HepG2 (cell line): ENCODE data around the gene ETS2. TPM values are rescaled to one million over a fixed set of nuclear protein-coding genes. Genes with fewer than 3 reads are reported as not detected.

Experiments
- ATAC-seq: fragments of 200-7000 bp; cut with Tn5 transposase; 3 replicates; pipeline ENCODE4 v1.9.1; 2020; ENCODE audit warnings: mild to moderate bottlenecking, moderate library complexity
- BruUV-seq: library from RNA; stranded (reverse); fragments of 400-500 nt; replicated peaks from 2 replicates; lab custom pipeline; 2021; lab: Mats Ljungman, UMichigan
- CTCF ChIA-PET: fragments of 300-600 bp; formaldehyde crosslinking; extraction: SDS; loops from one replicate; lab custom pipeline; 2021; ENCODE audit warnings: low total read pairs, inconsistent platforms, low intra/inter-chr PET ratio; lab: Yijun Ruan, JAX
- POLR2A ChIA-PET: fragments of 350-600 bp; sonication (Branson Sonifier 250); formaldehyde crosslinking; loops from one replicate; lab custom pipeline; 2020; ENCODE audit warnings: antibody characterized with exemption, inconsistent platforms; lab: Yijun Ruan, JAX
- DNase-seq: peaks from one replicate; pipeline ENCODE4 v3.0.0-alpha.2; 2015; ENCODE audit warnings: low spot score
- FAIRE-seq: peaks from 3 replicates; lab custom pipeline; 2011; peaks lifted over from hg19 to GRCh38; lab: Jason Lieb, UNC
- H2AFZ ChIP-seq: one replicate; pipeline ENCODE4 v1.6.1; 2011; ENCODE audit warnings: low read length, inconsistent platforms
- H3K27ac ChIP-seq: fragments of 300-600 bp; 3 replicates; pipeline ENCODE4 v1.8.0; 2011; ENCODE audit warnings: mixed run types, mild to moderate bottlenecking, mixed read lengths, low read length, inconsistent platforms; ENCODE audit not compliant: insufficient read depth; ENCODE audit errors: extremely low read length
- H3K27me3 ChIP-seq, 2 experiments: fragments of 200-600 bp in 1 of 2; 2 replicates in 1 of 2; 3 replicates in 1 of 2; pipeline versions ENCODE4 v1.6.0 to v1.8.0; 2011; ENCODE audit warnings: low read length in 2 of 2, mild to moderate bottlenecking in 2 of 2, moderate library complexity in 2 of 2, inconsistent platforms in 1 of 2; ENCODE audit not compliant: insufficient read depth in 2 of 2, control insufficient read depth in 1 of 2
- H3K36me3 ChIP-seq, 2 experiments: fragments of 200-600 bp in 1 of 2; replicated peaks in 1 of 2; 2 replicates in 1 of 2; 3 replicates in 1 of 2; pipeline versions ENCODE4 v1.5.1 to v1.8.0; 2011; ENCODE audit warnings: low read length in 2 of 2, inconsistent platforms in 1 of 2; ENCODE audit not compliant: insufficient read depth in 2 of 2, control insufficient read depth in 1 of 2
- H3K4me1 ChIP-seq: 2 replicates; pipeline ENCODE4 v1.5.1; 2012; ENCODE audit warnings: low read length, inconsistent platforms; ENCODE audit not compliant: insufficient read depth
- H3K4me2 ChIP-seq: 2 replicates; pipeline ENCODE4 v1.6.0; 2011; ENCODE audit warnings: low read depth, low read length, inconsistent platforms
- H3K4me3 ChIP-seq, 3 experiments: fragments of 200-600 bp in 1 of 3; sonication (generic), shearing (Covaris generic) in 1 of 3; replicated peaks in 1 of 3; 2 replicates each; pipeline ENCODE4 v1.5.1; 2011 to 2016; ENCODE audit warnings: low read length in 3 of 3, inconsistent platforms in 2 of 3, low read depth in 2 of 3, mild to moderate bottlenecking in 2 of 3, control low read depth in 1 of 3, mixed read lengths in 1 of 3; ENCODE audit not compliant: insufficient read depth in 1 of 3
- H3K79me2 ChIP-seq: one replicate; pipeline ENCODE4 v1.6.1; 2011; ENCODE audit warnings: low read length, inconsistent platforms; ENCODE audit not compliant: insufficient read depth
- H3K9ac ChIP-seq: 2 replicates; pipeline ENCODE4 v1.6.0; 2011; ENCODE audit warnings: mild to moderate bottlenecking, low read depth, low read length, inconsistent platforms; ENCODE audit not compliant: insufficient read depth
- H3K9me3 ChIP-seq: 2 replicates; pipeline ENCODE4 v1.5.1; 2012; ENCODE audit warnings: mild to moderate bottlenecking, low read length
- H4K20me1 ChIP-seq: 2 replicates; pipeline ENCODE4 v1.6.0; 2011; ENCODE audit warnings: inconsistent platforms, mild to moderate bottlenecking, low read length, moderate library complexity; ENCODE audit not compliant: insufficient read depth
- KIAA2018 ChIP-seq: sonication (generic); formaldehyde crosslinking; IDR thresholded peaks from 2 replicates; pipeline ENCODE4 v1.5.0; 2020; ENCODE audit warnings: mild to moderate bottlenecking, missing genetic modification reagents, borderline replicate concordance
- POLR2A ChIP-seq, 2 experiments: IDR thresholded peaks; 2 replicates each; pipeline ENCODE4 v1.6.1; 2011; ENCODE audit warnings: low read depth in 2 of 2, low read length in 2 of 2, mild to moderate bottlenecking in 1 of 2, moderate library complexity in 1 of 2; ENCODE audit not compliant: insufficient read depth in 1 of 2
- RBFOX2 ChIP-seq: fragments of 200-400 bp; formaldehyde crosslinking; IDR thresholded peaks from 2 replicates; pipeline ENCODE4 v1.6.1; 2017; ENCODE audit warnings: low read depth, mild to moderate bottlenecking, low read length
- RBM22 ChIP-seq: fragments of 200-400 bp; formaldehyde crosslinking; optimal IDR thresholded peaks from 2 replicates; pipeline ENCODE3; 2017; ENCODE audit warnings: mild to moderate bottlenecking, low read length, moderate library complexity
- STAT5B ChIP-seq: sonication (generic); formaldehyde crosslinking; IDR thresholded peaks from 2 replicates; pipeline ENCODE4 v1.4.0; 2020; ENCODE audit warnings: missing genetic modification reagents
- ZNF678 ChIP-seq: sonication (generic); formaldehyde crosslinking; IDR thresholded peaks from 2 replicates; pipeline ENCODE4 v1.4.0; 2020; ENCODE audit warnings: mild to moderate bottlenecking, missing genetic modification reagents
- WGBS: methylation state at CpG from one replicate; pipeline ENCODE4 v1.1.6; 2017; ENCODE audit warnings: low lambda C conversion rate; 5-methylcytosine and 5-hydroxymethylcytosine counted together
- in situ Hi-C: cut with HindIII; loops from 2 replicates; pipeline ENCODE4 v1.10.0; 2017; ENCODE audit warnings: low pct_unique_long_range_greater_than_20kb; ENCODE audit not compliant: extremely low pct_ligation_motif_present
- intact Hi-C: fragments of 100-400 bp; cut with micrococcal nuclease; formaldehyde crosslinking; loops from one replicate; pipeline ENCODE4 v1.10.0; 2022; ENCODE audit not compliant: unreplicated experiment
- polyA plus RNA-seq, 8 experiments: library from polyadenylated mRNA; depleted of rRNA in 3 of 8; stranded (reverse) in 7 of 8; unstranded in 1 of 8; fragments of >200 nt; fragmentation: Illumina TruSeq in 4 of 8; extraction: Trizol in 4 of 8; gene quantifications; 2 replicates each; pipeline versions ENCODE4 v1.2.1 to v1.2.3, GENCODE V29; 2011 to 2016; ENCODE audit warnings: low read depth in 4 of 8, missing spikeins in 1 of 8, mixed read lengths in 1 of 8; ENCODE audit not compliant: insufficient read depth in 1 of 8
- total RNA-seq, 5 experiments: library from RNA; depleted of rRNA; stranded (reverse); fragments of >200 nt; fragmentation: Illumina TruSeq; extraction: Trizol; gene quantifications; 2 replicates each; pipeline ENCODE4 v1.2.3, GENCODE V29; 2016; ENCODE audit warnings: low read depth in 1 of 5

The ETS2 gene
- total and polyA plus RNA-seq, 2 of the 13 experiments (the other 11 are each of a cell fraction or from before 2014, with no cell fraction given), result 24.6 to 64.4 TPM

- TF ChIP-seq STAT5B (CRISPR knock-in tag) (no peak), RBM22 (peak; percentile 81), ZNF678 (CRISPR knock-in tag) (no peak)
- in situ Hi-C loops, result no loop called here
- H3K4me1 ChIP-seq, result peaks cover 63% of the 10 kb centered on the region
Measured at GRCh38 chr21:38817371-38818324, 11.9 kb downstream of the ETS2 start.

DNA sequence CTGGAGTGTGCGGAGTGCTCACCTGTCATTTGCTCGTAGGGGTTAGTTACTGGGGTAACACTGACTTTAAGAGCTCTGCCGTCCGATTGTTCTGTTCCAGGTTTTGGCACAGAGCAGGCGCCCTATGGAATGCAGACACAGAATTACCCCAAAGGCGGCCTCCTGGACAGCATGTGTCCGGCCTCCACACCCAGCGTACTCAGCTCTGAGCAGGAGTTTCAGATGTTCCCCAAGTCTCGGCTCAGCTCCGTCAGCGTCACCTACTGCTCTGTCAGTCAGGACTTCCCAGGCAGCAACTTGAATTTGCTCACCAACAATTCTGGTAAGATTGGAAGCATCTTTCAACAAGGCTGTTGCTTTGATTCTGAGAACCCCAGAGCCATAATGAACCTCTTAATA, 12.6 kb downstream of the ETS2 start:
- no TSS peak for BruUV-seq
- ChIA-PET POLR2A (interaction anchor here (1.6 kb wide), 2 partner anchors 10 to 31 kb away, joined by 4 to 6 read pairs; no protein-coding TSS in a partner anchor), CTCF (no interaction called here)
- Histone ChIP-seq H3K36me3 (peaks cover 45 to 91% of the 10 kb centered on the region in 2 experiments), H3K27me3 (no peaks in the 10 kb centered on the region), H3K4me2 (no peak overlapping the region), H3K27ac (no peak overlapping the region), H3K4me1 (peaks cover 63% of the 10 kb centered on the region), H4K20me1 (peaks cover 4% of the 10 kb centered on the region; the same call in 1 of the 2 replicates), H2AFZ (no peak overlapping the region), H3K9me3 (no peaks in the 10 kb centered on the region), H3K4me3 (no peak overlapping the region), H3K9ac (no peak overlapping the region), H3K79me2 (peaks cover 15% of the 10 kb centered on the region)
- peak; percentile 13; the same call in 2 of the 3 replicates for ATAC-seq
- DNase-seq, result no peak
- in situ Hi-C loops (no loop called here), intact Hi-C loops (no loop called here)
- TF ChIP-seq POLR2A (IDR thresholded peaks at IDR 0.05; ENCODE audit: insufficient read depth in 1 of 2, low read depth in 2 of 2, low read length in 2 of 2), result 0 out of 4 replicates have a peak, but pooled peaks of 1 of the 2 experiments have one; percentile 24
- TF ChIP-seq RBFOX2, result peak; percentile 45
- TF ChIP-seq KIAA2018 (CRISPR knock-in tag), result no peak
- FAIRE-seq, result no peak
- WGBS, result 96% methylated on average over 8 of the region's 11 CpGs

More at GRCh38 chr21:38817371-38818324, 11.9 kb downstream of the ETS2 start:
- Histone ChIP-seq H3K36me3 (peaks cover 47 to 93% of the 10 kb centered on the region in 2 experiments), H4K20me1 (peaks cover 4% of the 10 kb centered on the region; the same call in 1 of the 2 replicates), H3K4me2 (no peak overlapping the region), H3K9me3 (no peaks in the 10 kb centered on the region), H3K27ac (peak overlapping the region; percentile 6), H3K9ac (no peak overlapping the region), H2AFZ (no peak overlapping the region), H3K27me3 (no peaks in the 10 kb centered on the region), H3K4me3 (no peak overlapping the region), H3K79me2 (peaks cover 20% of the 10 kb centered on the region)
- BruUV-seq, result no TSS peak
- intact Hi-C loops, result no loop called here
- POLR2A ChIA-PET, result interaction anchor here (1.6 kb wide), 2 partner anchors 9 to 30 kb away, joined by 4 to 6 read pairs; no protein-coding TSS in a partner anchor
- ATAC-seq (no peak; the same call in 1 of the 3 replicates), DNase-seq (no peak), FAIRE-seq (no peak)
- WGBS, result 95% methylated on average over 10 of the region's 14 CpGs
- CTCF ChIA-PET, result no interaction called here
